NCI-H2196 treated with DMSO at 0.1 percent for 48 hours (cell line): ENCODE measurements around the gene GNAL.

ENCODE experiments used
- DNase-seq: peaks from one replicate; lab custom pipeline; 2025; ENCODE audit not compliant: unreplicated experiment; lab: John Stamatoyannopoulos, UW

GNAL gene

GRCh38 chr18:11807233-11807632 lies 118.2 kb downstream of the GNAL start:
- DNase-seq, result no peak

- no peak for DNase-seq
Measured at GRCh38 chr18:11808001-11808855, 119.2 kb downstream of the GNAL start.

- DNase-seq, result no peak
Measured at GRCh38 chr18:11809895-11810294, 120.8 kb downstream of the GNAL start.

GRCh38 chr18:11810379-11810778 lies 121.3 kb downstream of the GNAL start:
- DNase-seq, result no peak

GRCh38 chr18:11811009-11811408 lies 121.9 kb downstream of the GNAL start:
- DNase-seq, result no peak

- DNase-seq, result no peak
Measured at GRCh38 chr18:11817229-11817628, 128.2 kb downstream of the GNAL start.

- DNase-seq, result no peak
Measured at GRCh38 chr18:11818486-11819203, 129.6 kb downstream of the GNAL start.

GRCh38 chr18:11819938-11820337 lies 130.9 kb downstream of the GNAL start:
- no peak for DNase-seq

- DNase-seq, result no peak
Measured at GRCh38 chr18:11820697-11821096, 131.6 kb downstream of the GNAL start.

- no peak for DNase-seq
Measured at GRCh38 chr18:11821208-11821607, 132.1 kb downstream of the GNAL start.

GRCh38 chr18:11821643-11822237 lies 132.7 kb downstream of the GNAL start:
- no peak for DNase-seq

GRCh38 chr18:11823545-11823944 lies 134.5 kb downstream of the GNAL start:
- DNase-seq, result no peak

GRCh38 chr18:11826836-11827235 lies 137.8 kb downstream of the GNAL start:
- no peak for DNase-seq

GRCh38 chr18:11828786-11829432 lies 139.8 kb downstream of the GNAL start:
- no peak for DNase-seq

- no peak for DNase-seq
Measured at GRCh38 chr18:11830585-11830984, 141.5 kb downstream of the GNAL start.

GRCh38 chr18:11831921-11832320 lies 142.9 kb downstream of the GNAL start:
- no peak for DNase-seq

- DNase-seq, result no peak
Measured at GRCh38 chr18:11834772-11835171, 145.7 kb downstream of the GNAL start.

GRCh38 chr18:11839556-11839955 lies 150.5 kb downstream of the GNAL start:
- no peak for DNase-seq

- no peak for DNase-seq
Measured at GRCh38 chr18:11840493-11840892, 151.4 kb downstream of the GNAL start.

GRCh38 chr18:11842562-11842961 lies 153.5 kb downstream of the GNAL start:
- DNase-seq, result no peak

GRCh38 chr18:11844436-11844835 lies 155.4 kb downstream of the GNAL start:
- no peak for DNase-seq
